HFFc6 (cell line): ENCODE data around the gene ITPRIP. TPM values are rescaled to one million over a fixed set of nuclear protein-coding genes. Genes with fewer than 3 reads are reported as not detected.

Experiments
- DNase-seq: peaks from one replicate; pipeline ENCODE4 v3.0.0-alpha.2; 2018
- H3K27ac Mint-ChIP-seq: 2 replicates; pipeline ENCODE4 v1.8.0; 2020; ENCODE audit warnings: mild to moderate bottlenecking, mixed read lengths
- H3K27me3 Mint-ChIP-seq: 2 replicates; pipeline ENCODE4 v1.8.0; 2021; ENCODE audit warnings: mild to moderate bottlenecking, moderate library complexity, mixed read lengths; ENCODE audit not compliant: insufficient read depth
- H3K36me3 Mint-ChIP-seq: 2 replicates; pipeline ENCODE4 v1.8.0; 2021; ENCODE audit warnings: low read depth, mixed read lengths
- H3K4me1 Mint-ChIP-seq: 2 replicates; pipeline ENCODE4 v1.8.0; 2020; ENCODE audit warnings: low read depth, mixed read lengths
- H3K4me3 Mint-ChIP-seq: 2 replicates; pipeline ENCODE4 v1.8.0; 2020; ENCODE audit warnings: mild to moderate bottlenecking, moderate library complexity, mixed read lengths
- H3K9me3 Mint-ChIP-seq: 2 replicates; pipeline ENCODE4 v1.8.0; 2020; ENCODE audit warnings: mild to moderate bottlenecking, mixed read lengths
- CTCF ChIP-seq: fragments of 200-600 bp; sonication (generic); IDR thresholded peaks from 2 replicates; pipeline ENCODE4 v1.5.0; 2021; ENCODE audit warnings: antibody characterized with exemption, mild to moderate bottlenecking
- total RNA-seq, 6 experiments: library from RNA; stranded (reverse); fragmentation: NEBNext Ultra II Directional; extraction: Animal tissue kit (Norgen Biotek cat#: 25700); gene quantifications; 2 replicates in 1 of 6; 3 replicates in 5 of 6; pipeline ENCODE4 v1.2.3, GENCODE V29; 2021

Gene ITPRIP
- total RNA-seq, 6 experiments from 2014 or later, result 23.9 to 34.7 (median 29.7) TPM

DNA sequence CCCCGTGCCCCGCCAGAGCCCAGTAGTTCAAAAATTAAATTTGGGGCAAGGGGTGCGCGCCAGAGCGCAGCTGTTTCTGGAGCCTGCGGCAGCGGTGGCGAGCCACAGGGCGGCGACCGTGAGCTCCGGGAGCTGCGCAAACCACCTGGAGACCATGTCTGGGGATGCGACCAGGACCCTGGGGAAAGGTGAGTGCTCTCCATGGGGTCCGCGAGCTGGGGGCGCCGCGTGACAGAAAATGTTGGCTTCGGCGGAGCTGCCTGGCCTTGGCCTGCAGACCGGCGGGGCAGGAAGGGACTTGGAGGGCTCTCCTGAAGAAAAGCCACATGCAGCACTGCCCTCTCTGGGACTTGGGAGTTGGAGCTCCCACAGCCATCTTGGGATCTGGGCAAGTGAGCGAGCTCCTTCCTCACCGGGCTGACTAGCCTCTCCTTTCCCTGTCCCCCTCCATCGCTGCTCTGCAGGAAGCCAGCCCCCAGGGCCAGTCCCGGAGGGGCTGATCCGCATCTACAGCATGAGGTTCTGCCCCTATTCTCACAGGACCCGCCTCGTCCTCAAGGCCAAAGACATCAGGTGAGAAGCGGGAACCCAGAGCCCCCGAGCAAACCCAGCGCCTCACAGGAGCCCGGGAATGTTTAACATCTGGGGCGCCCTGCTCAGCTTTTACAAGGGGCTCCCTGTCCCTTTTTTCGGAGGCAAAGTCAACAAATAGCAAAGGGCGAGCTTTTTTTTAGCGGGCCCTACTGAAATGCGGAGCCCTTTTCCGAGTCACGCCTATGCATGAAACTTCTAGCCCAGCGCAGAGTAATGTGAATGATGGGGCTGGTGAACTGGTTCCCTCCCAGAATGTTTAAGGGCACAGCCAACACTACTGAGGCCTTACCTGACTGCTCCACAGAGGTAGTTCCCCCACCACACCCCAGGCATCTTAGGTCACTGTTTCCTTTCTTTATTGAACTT, 63.2 kb downstream of the ITPRIP start:
- Mint-ChIP-seq H3K4me3 (peak overlapping the region; percentile 87; the same call in 1 of the 2 replicates), H3K36me3 (no peaks in the 10 kb centered on the region; the same call in 1 of the 2 replicates), H3K27me3 (no peaks in the 10 kb centered on the region), H3K9me3 (no peaks in the 10 kb centered on the region), H3K27ac (peak overlapping the region; percentile 72), H3K4me1 (peaks cover 30% of the 10 kb centered on the region)
- no peak for DNase-seq
- TF ChIP-seq CTCF, result peak; percentile 79

- H3K4me1 Mint-ChIP-seq, result peaks cover 30% of the 10 kb centered on the region
- H3K4me3 Mint-ChIP-seq, result peak overlapping the region; percentile 87; the same call in 1 of the 2 replicates
- no peaks in the 10 kb centered on the region for H3K27me3 Mint-ChIP-seq
- H3K9me3 Mint-ChIP-seq, result no peaks in the 10 kb centered on the region
- DNase-seq, result peak; percentile 27
- peaks cover 8% of the 10 kb centered on the region for H3K36me3 Mint-ChIP-seq
- peak overlapping the region; percentile 72 for H3K27ac Mint-ChIP-seq
- TF ChIP-seq CTCF, result no peak
Observed at GRCh38 chr10:104273899-104274575, 64.2 kb downstream of the ITPRIP start.

- H3K4me1 Mint-ChIP-seq, result peaks cover 32% of the 10 kb centered on the region
- DNase-seq, result peak; percentile 33
- H3K9me3 Mint-ChIP-seq, result no peaks in the 10 kb centered on the region
- 0 out of 2 replicates have a peak overlapping the region, but pooled peaks have one; percentile 87 for H3K4me3 Mint-ChIP-seq
- H3K27me3 Mint-ChIP-seq, result no peaks in the 10 kb centered on the region
- H3K27ac Mint-ChIP-seq, result peak overlapping the region; percentile 72
- peaks cover 10% of the 10 kb centered on the region for H3K36me3 Mint-ChIP-seq
- no peak for TF ChIP-seq CTCF
Observed at GRCh38 chr10:104273286-104273685, 65.0 kb downstream of the ITPRIP start.

- Mint-ChIP-seq H3K4me3 (no peak within 1 kb of the TSS), H3K9me3 (no peaks in the 10 kb centered on the region), H3K27ac (0 out of 2 replicates have a peak within 1 kb of the TSS, but pooled peaks have one; percentile 35), H3K4me1 (peaks cover 23% of the 10 kb centered on the region), H3K27me3 (no peaks in the 10 kb centered on the region), H3K36me3 (peaks cover 42% of the 10 kb centered on the region)
- no peak for DNase-seq
- TF ChIP-seq CTCF, result no peak
Observed at GRCh38 chr10:104268713-104269645, 69.3 kb downstream of the ITPRIP start, which contains the start of gene GSTO2. GSTO2 (plus strand) TSS chr10:104269184; CDS start chr10:104274916, 5,732 bp downstream.

GRCh38 chr10:104268405-104268712, 69.9 kb downstream of the ITPRIP start:
- TF ChIP-seq CTCF, result no peak
- Mint-ChIP-seq H3K36me3 (peaks cover 48% of the 10 kb centered on the region), H3K27me3 (no peaks in the 10 kb centered on the region), H3K9me3 (no peaks in the 10 kb centered on the region), H3K4me1 (peaks cover 20% of the 10 kb centered on the region), H3K4me3 (no peak overlapping the region), H3K27ac (no peak overlapping the region)
- DNase-seq, result no peak
